HG03469 (cell line): ENCODE results near the gene CD52.
"Not testable (repeated sequence)": the region's sequence is repeated elsewhere in the genome, so short reads cannot be mapped to it uniquely, and the experiment has no call there.

Experiments
- ATAC-seq: cut with Tn5 transposase; IDR thresholded peaks from one replicate; pipeline ENCODE4 v1.9.1; 2021; ENCODE audit warnings: mild to moderate bottlenecking, moderate library complexity, moderate number of reproducible peaks; ENCODE audit not compliant: unreplicated experiment

CD52 gene

GRCh38 chr1:26327956-26328362 is 10.2 kb downstream of the CD52 start:
- ATAC-seq = no peak

GRCh38 chr1:26328597-26328996 is 10.8 kb downstream of the CD52 start:
- no peak for ATAC-seq

DNA sequence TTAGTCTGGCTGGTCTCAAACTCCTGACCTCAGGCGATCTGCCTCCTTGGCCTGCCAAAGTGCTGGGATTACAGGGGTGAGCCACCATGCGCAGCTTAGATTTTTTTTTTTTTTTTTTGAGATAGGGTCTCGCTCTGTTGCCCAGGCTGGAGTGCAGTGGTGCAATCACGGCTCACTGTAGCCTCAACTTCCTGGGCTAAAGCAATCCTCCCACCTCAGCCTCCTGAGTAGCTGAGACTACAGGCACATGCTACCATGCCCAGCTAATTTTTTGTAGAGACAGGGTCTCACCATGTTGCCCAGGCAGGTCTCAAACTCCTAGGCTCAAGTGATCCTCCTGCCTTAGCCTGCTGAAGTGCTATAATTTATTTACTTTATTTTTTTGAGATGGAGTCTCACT is 11.6 kb downstream of the CD52 start:
- ATAC-seq = not testable (repeated sequence)

- no peak for ATAC-seq
Observed at GRCh38 chr1:26330276-26330675, 12.5 kb downstream of the CD52 start.

GRCh38 chr1:26333312-26333711 is 15.6 kb downstream of the CD52 start:
- not testable (repeated sequence) for ATAC-seq

DNA sequence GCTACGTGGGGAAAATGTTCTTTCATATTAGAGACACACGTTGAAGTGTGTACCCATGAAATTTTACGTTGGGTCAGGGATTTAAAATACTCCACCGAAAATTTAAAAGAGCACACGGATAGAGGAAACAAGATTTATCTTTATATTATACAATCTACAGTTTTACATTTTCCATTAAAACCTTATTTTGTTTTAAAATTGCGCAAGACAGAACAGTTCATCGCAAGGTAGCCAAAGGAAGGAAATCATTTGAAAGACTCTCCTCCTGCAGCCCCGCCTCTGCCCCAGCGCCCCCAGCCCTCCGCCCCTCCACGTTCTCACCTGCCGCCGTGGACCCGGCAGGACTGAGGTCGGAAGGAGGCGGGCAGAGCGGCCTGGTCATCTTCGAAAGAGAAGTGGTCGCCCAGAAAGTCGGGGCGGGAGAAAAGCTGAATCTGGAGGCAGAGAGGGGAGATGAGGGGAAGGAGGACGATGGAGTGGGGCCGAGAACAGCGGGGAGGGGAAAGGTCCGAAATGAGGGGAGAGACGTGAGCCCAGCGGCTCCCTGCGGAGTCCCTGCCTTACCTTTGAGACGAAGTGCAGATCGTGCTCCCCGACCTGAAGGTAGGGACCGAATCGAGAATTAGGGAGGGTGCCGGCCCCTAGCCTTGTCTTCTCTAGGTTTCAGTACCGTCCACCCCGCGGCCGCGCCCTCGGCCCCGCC is 18.2 kb downstream of the CD52 start:
- no peak for ATAC-seq

- no peak for ATAC-seq
Observed at GRCh38 chr1:26336477-26337205, 18.9 kb downstream of the CD52 start.

DNA sequence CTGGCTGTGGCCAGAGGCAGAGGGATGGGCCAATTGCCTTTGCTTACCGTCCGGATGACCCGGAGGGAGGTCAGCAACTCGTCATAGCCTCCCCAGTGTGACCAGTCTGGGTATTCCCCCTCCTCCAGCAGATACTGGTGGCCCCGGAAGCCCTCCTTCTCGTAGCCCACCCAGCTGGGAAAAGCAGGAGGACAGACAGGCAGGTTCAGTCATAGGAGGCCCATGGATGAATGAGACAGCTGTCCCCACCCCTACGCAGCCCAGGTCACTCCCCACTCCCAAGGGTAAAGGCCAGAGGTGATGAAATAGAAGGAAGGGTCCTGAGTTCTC is 19.4 kb downstream of the CD52 start:
- ATAC-seq = no peak

- no peak for ATAC-seq
Observed at GRCh38 chr1:26337625-26338024, 19.9 kb downstream of the CD52 start.

DNA sequence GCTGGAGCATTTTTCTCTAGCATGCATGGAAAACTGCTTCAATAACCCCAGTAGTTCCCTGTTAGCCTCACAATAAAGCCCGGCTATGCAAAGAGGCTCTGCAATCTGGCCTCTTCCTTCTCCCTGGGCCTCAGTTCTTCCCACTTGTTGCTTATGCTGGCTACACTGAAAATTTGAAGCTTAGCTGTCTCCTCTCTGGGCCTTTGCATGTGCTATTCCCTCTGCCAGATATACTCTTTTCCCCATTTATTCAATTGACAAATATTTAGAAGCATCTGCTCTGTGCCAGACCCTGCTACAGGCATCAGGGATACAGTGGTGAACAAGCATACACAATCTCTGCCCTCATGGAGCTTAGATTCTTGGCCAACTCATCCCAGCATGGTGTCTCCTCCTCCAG is 20.9 kb downstream of the CD52 start:
- no peak for ATAC-seq

DNA sequence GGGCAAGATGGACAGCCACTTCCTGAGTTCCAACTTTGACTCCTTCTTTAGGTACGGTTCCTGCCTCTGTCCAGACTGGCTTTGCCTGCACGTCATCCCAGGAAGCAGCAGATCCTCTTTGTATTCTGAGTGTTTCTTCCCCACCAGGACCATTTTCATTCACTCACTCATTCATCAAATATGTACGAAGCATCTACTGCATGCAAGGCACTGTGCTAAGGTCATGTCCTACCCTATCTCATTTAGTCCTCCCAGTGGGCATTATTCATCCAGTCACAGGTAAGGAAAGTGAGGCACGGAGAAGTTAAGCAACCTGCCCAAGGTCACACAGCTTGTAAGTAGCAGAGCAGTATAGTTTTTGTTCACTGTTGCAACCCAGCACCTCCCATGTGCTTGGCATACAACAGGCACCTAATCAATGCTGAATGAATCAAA is 22.3 kb downstream of the CD52 start:
- ATAC-seq = no peak

- no peak for ATAC-seq
Observed at GRCh38 chr1:26344147-26344920, 26.6 kb downstream of the CD52 start.

DNA sequence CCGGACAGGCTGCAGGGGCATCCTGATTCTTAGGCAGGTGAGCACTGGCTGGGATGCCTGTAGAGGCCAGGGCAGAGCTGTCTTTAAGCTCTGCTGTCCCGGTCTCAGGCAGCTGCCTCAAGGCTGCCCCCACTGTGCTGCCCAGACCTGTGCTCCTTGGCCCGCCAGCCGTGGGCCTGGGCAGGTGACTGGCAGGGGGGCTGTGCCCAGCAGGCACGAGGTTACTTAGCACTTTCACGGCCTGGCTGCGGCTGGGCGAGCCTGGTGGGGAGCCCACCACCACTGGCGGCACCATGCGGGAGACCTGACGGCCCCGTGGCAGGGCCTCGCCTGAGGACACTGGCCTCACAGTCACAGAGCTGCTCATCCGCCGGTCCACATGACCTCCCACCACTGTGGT is 28.0 kb downstream of the CD52 start:
- ATAC-seq = no peak

- no peak for ATAC-seq
Observed at GRCh38 chr1:26346274-26347033, 28.7 kb downstream of the CD52 start.

GRCh38 chr1:26349188-26349876 is 31.6 kb downstream of the CD52 start:
- ATAC-seq = no peak

DNA sequence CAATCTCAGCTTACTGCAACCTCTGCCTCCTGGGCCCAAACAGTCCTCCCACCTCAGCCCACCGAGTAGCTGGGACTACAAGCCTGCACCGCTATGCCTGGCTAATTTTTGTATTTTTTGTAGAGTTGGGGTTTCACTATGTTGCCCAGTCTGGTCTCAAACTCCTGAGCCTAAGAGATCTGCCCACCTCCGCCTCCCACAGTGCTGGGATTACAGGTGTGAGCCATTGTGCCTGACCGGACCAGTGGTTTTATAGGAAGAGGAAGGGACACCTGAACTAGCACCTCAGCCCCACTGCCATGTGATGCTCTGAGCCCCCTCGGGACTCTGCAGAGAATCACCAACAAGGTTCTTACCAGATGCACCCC is 32.1 kb downstream of the CD52 start:
- no peak for ATAC-seq

- ATAC-seq = no peak
Observed at GRCh38 chr1:26350343-26350700, 32.6 kb downstream of the CD52 start.

DNA sequence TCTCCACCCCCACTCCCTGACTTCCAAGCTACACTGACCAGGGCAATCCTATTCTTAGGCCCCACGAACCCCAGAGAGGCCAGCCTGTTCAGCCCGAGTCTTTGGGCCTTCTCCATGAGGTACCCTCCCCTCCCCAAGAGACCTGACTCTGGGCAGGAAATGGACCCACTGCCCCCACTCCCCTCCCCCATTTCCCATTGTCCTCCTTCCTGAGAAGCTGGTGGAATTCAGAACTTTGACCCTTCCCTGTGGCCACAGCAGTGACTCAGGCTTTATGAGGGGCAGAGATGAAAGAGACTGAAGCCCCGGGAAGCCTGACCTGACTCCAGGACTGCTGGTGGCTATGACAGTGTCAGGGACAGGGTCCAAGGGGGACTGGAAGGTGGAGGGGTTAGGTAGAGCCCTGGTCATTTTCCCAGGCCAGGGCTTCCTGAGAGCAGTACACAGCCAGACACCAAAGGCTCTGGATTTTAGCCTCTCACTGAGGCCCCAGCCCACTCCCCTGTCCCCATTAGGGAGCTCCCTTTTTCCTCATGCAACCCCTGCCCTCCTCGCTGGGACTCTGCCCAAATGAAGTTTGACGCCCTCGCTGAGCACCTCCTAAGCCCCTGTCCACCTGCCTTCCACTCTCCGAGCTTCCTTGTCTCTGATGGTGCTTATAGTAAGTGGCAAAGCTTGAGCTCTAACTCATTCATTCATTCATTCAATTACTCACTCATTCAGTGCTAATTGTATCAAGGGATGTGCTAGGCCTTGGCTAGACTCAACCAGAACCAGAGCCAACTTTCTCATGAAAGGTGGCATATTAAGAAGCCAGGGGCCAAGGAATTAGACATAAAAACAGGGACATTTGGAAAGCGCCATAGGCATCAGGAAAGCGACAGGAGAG is 33.2 kb downstream of the CD52 start:
- ATAC-seq = no peak

GRCh38 chr1:26351590-26352337 is 34.0 kb downstream of the CD52 start:
- ATAC-seq = no peak
